Measurements from ENCODE around the gene DYNLT2. TPM values are rescaled to one million over a fixed set of nuclear protein-coding genes. Genes with fewer than 3 reads are reported as not detected.

The DYNLT2 gene
- total RNA-seq, 1 experiment from 2014 or later: 1.8 TPM

- Histone ChIP-seq H4K5ac (ENCODE audit: insufficient read length, low read depth, low read length) (no peak overlapping the region), H4K91ac (ENCODE audit: insufficient read length, low read depth, low read length) (no peak overlapping the region), H4K20me1 (ENCODE audit: control insufficient read depth, insufficient read depth, insufficient read length) (no peaks in the 10 kb centered on the region), H2AK5ac (ENCODE audit: insufficient read length, low read length) (no peak overlapping the region), H3K79me2 (ENCODE audit: insufficient read depth, low read length) (no peaks in the 10 kb centered on the region), H3K4me2 (ENCODE audit: insufficient read depth, insufficient read length, low read length) (no peak overlapping the region), H3K14ac (ENCODE audit: insufficient read depth, low read length) (no peak overlapping the region), H4K8ac (replicated peaks; ENCODE audit: insufficient read length, low read depth, low read length) (no peak overlapping the region), H3K9me3 (ENCODE audit: control insufficient read depth, low read depth, low read length) (no peaks in the 10 kb centered on the region), H3K18ac (ENCODE audit: insufficient read length, low read depth, low read length) (no peak overlapping the region), H3T11ph (ENCODE audit: low read length) (no peak overlapping the region), H3K9ac (ENCODE audit: extremely low read depth, insufficient read length, low read length) (no peak overlapping the region), H2BK120ac (ENCODE audit: low read depth, low read length, poor library complexity, severe bottlenecking) (no peak overlapping the region), H3K23ac (ENCODE audit: insufficient read length, low read depth, low read length) (no peak overlapping the region), H2BK5ac (ENCODE audit: insufficient read length, low read length) (no peak overlapping the region), H3K27me3 (ENCODE audit: insufficient read depth, low read length) (no peaks in the 10 kb centered on the region), H2AFZ (ENCODE audit: low read length) (no peak overlapping the region), H2BK20ac (ENCODE audit: low read depth, low read length, poor library complexity, severe bottlenecking) (no peak overlapping the region), H3K27ac (ENCODE audit: insufficient read length, low read depth, low read length) (no peak overlapping the region), H3K79me1 (ENCODE audit: insufficient read depth, low read depth, low read length, poor library complexity, severe bottlenecking) (no peaks in the 10 kb centered on the region), H2BK12ac (ENCODE audit: insufficient read length, low read depth, low read length) (no peak overlapping the region), H3K4ac (ENCODE audit: low read depth, low read length) (no peak overlapping the region), H2BK15ac (ENCODE audit: low read depth, low read length) (no peak overlapping the region), H3K23me2 (ENCODE audit: insufficient read length, low read depth, low read length, poor library complexity, severe bottlenecking) (no peaks in the 10 kb centered on the region), H3K56ac (ENCODE audit: insufficient read length, low read depth, low read length) (no peak overlapping the region), H3K4me1 (ENCODE audit: insufficient read depth, low read length) (no peaks in the 10 kb centered on the region)
- Mint-ChIP-seq H3K4me1 (no peaks in the 10 kb centered on the region), H3K36me3 (ENCODE audit: insufficient read depth in 1 of 3, low read depth in 3 of 3) (peaks cover 8 to 24% (median 20%) of the 10 kb centered on the region in 3 experiments), H3K4me3 (no peak overlapping the region), H3K27me3 (ENCODE audit: low read depth) (no peaks in the 10 kb centered on the region; the same call in 1 of the 2 replicates), H3K27ac (no peak overlapping the region), H3K9me3 (peaks cover 0 to 4% of the 10 kb centered on the region in 2 experiments; a peak in 1 of 5 replicates)
- TF ChIP-seq CTCF (conservative IDR thresholded peaks at IDR 0.05): no peak
- DNase-seq: peak; percentile 15
- no CpG with 5 or more reads among the region's 12 CpGs for WGBS (ENCODE audit: extremely low coverage, insufficient read length, low lambda C conversion rate)
Measured at GRCh38 chr6:169778646-169779045, 27.3 kb upstream of the DYNLT2 start.
